Prostate gland (tissue), 2 donors: ENCODE measurements around the gene ATP2A1.

Experiments
- POLR2A ChIP-seq: fragments of 450-650 bp; IDR thresholded peaks from one replicate; pipeline ENCODE4 v1.6.1; 2016; ENCODE audit warnings: antibody characterized with exemption, mild to moderate bottlenecking
- POLR2AphosphoS5 ChIP-seq: sonication (generic); formaldehyde crosslinking; IDR thresholded peaks from one replicate; pipeline ENCODE4 v1.6.1; 2017; ENCODE audit warnings: antibody characterized with exemption
- TF ChIP-seq, protein P1 (sequence below), 4 experiments: fragments of 200-600 bp in 2 of 4; fragments of 450-650 bp in 2 of 4; sonication (generic) in 2 of 4; IDR thresholded peaks; 1 replicate in 3 of 4; 2 replicates in 1 of 4; pipeline ENCODE4 v1.5.1; 2016 to 2019; ENCODE audit warnings: antibody characterized with exemption in 4 of 4, mild to moderate bottlenecking in 2 of 4, moderate library complexity in 2 of 4

DNA sequence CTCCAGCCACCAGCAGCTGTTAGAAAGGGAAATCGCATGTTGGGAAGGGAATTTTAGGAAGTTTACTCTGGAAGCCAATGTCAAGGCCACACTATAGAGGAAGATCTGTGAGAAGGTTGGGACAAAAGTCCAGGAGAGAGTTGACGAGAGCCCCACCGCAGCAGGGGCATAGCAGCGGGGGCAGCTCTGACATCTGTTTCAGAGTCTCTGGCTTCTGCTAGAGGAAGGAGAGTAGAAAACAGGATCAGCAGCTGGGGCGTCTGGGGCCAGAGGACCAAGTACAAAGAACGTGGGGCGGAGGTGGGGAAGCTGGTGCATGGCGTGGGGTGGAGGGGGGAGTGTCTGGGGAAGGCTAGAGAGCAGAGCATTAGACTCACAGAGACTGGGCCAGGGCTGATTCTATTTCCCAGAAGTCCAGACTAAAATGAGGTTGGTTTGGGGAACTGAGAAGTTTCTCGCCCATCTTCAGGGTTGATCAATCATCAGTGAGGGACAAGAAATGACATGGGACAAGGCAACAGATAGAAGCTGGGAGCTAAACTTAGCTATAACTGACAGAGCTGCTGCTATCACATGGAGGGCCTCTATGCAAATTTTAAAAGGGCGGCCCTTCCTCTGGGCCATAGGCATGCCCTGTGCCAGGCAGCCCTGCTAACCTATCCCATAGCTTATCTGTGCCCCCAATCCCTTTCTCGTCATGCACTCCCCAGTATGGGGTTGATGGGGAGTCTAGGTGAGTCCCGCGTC lies 45.5 kb downstream of the ATP2A1 start:
- TF ChIP-seq, protein P1, sequence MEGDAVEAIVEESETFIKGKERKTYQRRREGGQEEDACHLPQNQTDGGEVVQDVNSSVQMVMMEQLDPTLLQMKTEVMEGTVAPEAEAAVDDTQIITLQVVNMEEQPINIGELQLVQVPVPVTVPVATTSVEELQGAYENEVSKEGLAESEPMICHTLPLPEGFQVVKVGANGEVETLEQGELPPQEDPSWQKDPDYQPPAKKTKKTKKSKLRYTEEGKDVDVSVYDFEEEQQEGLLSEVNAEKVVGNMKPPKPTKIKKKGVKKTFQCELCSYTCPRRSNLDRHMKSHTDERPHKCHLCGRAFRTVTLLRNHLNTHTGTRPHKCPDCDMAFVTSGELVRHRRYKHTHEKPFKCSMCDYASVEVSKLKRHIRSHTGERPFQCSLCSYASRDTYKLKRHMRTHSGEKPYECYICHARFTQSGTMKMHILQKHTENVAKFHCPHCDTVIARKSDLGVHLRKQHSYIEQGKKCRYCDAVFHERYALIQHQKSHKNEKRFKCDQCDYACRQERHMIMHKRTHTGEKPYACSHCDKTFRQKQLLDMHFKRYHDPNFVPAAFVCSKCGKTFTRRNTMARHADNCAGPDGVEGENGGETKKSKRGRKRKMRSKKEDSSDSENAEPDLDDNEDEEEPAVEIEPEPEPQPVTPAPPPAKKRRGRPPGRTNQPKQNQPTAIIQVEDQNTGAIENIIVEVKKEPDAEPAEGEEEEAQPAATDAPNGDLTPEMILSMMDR (IDR thresholded peaks at IDR 0.05), result no peak
- TF ChIP-seq POLR2A (no peak), POLR2AphosphoS5 (no peak)
